GM19035 (cell line): ENCODE measurements around the gene RNU6-1.

Source experiments
- ATAC-seq: cut with Tn5 transposase; IDR thresholded peaks from one replicate; pipeline ENCODE4 v1.9.1; 2021; ENCODE audit not compliant: unreplicated experiment

RNU6-1 gene

DNA sequence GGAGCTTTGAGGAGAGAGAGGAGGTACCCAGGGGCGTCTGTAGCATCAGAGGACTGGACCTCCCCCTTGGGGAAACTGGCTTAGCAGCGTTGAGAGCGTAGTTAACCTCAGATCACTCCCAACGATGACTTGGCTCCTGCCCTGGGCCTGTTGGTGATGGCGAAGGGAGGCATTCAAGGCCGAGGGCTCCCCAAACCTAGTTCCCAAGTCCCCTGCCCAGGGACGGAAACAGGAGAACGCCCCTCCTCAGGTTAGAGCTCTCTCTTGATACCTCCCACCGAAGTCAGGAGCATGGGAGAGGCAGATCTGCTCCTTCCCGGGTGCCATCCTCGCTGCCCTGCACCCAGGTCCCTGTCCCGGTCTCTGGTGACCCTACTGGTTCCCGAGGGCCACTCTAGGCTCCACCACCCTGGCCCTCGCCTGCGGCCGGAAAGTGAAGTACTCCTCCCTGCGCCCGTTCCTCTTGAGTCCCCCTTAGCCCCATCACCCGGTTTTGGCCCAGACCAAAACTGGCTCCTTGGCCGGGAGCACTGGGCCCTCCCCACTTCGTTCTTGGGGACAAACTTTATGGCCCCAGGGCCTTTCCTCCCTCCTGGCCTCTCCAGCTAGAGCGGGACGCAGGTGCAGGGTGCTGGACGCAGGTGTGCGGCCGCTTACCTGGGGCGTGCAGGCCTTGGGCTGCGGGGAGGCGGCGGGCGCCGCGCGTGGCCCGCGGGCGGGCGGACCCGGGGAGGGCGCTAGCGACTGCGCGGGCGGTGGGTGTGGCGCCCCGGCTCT is 17.1 kb downstream of the RNU6-1 start:
- no peak for ATAC-seq

DNA sequence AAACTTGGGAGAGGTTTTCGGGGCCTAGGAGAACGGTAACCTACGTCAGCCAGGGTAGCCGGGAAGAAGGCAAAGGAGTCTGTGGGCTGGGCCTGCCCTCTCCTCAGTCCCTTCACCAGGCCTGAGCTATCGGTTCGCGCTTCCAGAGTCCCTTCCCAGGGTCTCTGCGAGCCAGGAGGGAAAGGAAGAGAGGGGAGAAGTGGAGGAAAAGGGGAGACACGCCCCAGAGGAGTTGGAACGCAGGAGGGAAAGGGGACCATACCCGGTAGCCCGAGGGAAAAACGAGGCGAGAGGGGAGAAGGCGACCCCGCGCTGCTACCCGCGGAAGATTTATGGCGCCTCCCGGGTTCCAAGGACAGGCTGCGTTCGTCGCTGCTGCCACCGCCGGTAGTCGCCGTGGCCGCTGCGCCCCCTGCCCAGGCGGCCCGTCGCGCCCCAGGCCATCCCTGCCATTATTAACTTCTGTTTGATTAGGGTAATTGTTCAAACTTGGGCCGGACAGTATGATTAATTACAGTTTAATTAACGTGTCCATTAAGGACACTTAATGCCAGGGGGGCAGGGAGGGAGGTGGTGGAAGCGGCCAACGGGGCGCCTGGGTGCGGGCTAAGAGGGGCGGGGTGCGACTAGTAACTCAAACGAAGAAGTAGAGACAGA is 17.9 kb downstream of the RNU6-1 start:
- no peak for ATAC-seq

DNA sequence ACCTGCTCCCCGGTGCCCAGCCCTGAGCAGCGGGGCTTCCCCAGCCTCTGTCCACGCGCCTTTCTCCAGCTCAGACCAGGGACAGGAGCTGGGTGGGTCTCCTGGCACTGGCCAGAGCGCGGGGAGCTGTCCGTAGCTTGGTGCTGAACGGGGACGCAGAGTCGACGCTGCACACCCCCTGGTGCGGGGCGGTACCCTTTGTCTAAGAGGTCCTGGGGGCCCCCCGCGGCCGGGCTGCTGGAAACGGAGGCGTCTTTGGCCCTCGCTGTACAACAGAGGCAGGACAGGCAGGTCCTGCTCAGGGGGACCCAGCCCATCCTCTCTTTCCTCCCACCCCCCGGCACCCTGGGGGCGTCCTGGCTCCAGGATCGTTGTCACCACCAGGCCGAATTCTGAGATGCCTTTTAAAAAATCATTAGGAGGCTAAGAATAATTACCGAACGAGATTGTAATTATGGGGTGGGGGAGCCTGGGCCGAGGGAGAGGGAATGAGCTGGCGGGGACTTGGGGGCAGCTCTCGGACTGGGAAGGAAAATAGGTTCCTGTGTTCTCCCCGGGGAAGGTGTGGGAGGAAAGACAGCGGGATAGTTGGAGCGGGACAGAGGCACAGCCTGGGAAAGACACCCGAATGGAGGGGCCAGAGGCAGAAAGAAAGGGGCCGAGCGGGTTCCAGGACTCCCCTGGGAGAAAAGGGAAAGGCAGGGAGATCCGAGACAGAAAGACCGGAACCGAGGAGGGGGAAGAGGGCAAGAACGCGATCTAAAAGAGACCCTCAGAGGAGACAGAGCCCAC is 18.7 kb downstream of the RNU6-1 start:
- ATAC-seq, result no peak

DNA sequence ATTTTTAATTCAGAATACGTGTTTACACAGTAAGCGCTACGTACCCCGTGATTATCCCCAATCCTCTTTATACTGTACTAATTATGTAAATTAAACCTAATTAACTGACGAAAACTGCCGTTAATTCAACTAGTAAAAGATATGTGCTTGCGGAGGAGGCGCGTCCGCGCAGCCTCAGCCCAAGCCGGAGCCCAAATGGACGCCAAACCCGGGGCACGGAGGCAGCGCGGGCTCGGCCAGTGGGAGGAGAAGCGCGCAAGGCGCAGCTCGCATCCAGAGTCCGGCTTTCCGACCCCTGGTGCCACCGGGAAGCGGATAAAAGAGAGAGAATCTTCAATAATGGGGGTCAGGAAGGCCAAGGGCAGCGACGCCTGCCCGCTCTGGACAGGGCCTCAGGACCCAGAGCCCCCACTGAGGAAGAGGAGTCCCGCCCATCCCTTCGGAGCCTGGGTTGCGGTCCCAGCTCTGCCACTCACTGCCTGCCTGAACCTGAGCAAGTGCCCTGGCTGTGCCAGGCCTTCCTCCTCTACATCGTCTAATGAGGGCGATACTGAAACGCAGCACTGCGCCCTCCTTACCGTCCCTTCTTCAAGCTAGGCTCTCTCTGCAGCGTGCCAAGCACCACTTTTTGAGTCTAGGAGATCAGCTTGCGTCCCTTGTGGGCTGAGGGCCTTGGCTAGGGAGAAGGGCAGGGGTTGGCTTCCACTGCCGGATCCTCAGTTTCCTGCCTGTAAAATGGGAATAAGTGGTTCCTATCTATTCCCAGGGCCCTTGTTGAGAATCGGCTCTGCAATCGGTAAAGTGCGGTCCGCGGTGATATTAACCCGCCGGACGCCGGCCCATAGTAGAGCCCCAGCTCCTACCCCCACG is 19.5 kb downstream of the RNU6-1 start:
- no peak for ATAC-seq

DNA sequence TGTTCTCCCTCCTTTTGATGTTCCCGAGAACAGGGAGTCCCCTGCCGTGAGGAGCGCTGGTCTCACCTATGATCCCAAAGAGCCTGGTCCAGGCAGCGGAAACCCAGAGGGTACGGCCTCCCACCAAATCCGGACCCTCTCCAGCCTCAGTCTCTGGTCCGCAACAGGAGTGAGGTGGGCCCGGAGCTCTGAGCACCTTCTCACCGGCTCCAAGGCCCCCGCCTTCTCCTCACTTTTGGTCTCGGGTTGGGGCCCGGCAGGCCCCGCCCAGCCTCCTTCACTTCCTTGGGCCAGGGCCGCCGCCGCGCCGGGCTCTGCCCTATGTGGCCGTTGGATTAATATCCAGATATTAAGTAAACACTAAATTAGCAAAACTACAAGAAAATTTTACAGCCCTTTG is 20.2 kb downstream of the RNU6-1 start:
- no peak for ATAC-seq

DNA sequence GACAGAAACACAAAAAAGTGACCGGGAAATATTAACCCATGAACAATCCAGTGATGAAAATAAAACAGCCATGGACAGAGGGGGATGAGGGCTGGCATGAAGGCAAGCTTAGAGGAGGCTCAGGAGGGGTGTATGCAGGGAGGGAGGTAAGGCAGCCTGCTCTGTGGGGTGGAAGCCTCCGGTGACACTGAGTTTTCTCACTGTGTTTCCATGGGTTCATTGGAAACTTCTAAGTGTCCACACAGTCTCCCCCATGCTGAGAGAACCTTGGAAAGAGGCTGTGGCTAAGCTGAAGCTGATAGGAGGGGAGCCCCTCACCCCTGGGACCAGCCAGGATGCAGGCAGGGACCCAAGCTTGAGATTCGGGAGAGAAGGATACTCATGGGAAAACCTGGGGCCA is 21.4 kb downstream of the RNU6-1 start:
- ATAC-seq, result no peak

DNA sequence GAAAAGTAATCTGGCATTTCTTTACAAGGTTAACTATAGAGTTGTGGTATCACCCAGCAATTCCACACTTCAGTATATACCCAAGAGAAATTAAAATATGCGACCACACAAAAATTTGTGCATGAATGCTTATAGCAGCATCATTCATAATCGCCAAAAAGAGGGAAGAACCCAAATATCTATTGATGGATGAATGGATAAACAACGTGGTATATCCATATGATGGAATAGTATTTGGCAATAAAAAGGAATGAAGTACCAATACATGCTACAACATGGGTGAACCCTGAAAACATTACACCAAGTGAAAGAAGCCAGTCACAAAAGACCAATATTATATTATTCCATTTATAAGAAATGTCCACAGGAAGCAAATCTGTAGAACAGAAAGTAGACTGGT is 23.2 kb downstream of the RNU6-1 start:
- ATAC-seq, result no peak

DNA sequence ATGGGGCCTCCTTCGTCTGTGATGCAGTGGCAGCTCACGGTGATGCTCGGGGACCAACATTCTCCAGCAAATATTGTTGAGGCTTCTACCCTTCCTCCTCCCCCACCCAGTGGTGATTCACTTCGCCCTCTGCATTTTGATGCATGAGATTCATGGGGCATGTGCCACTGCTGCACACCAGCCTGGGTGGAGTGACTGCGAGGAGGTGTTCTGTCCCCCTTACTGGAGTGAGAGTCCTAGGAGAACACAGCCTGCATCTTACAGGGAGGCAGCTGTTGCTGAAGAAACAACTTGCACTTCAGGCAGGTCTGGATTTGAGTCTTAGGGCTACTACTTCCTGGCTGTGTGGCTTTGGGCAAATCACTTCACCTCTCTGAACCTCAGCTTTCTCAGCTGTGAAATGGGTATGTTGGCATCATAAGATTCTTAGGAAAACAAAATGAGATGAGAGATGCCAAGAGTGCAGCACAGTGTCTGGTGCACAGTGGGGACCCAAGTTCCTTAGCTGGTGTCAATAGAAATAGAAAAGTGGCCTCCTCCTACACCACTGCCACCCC is 24.7 kb downstream of the RNU6-1 start:
- no peak for ATAC-seq

DNA sequence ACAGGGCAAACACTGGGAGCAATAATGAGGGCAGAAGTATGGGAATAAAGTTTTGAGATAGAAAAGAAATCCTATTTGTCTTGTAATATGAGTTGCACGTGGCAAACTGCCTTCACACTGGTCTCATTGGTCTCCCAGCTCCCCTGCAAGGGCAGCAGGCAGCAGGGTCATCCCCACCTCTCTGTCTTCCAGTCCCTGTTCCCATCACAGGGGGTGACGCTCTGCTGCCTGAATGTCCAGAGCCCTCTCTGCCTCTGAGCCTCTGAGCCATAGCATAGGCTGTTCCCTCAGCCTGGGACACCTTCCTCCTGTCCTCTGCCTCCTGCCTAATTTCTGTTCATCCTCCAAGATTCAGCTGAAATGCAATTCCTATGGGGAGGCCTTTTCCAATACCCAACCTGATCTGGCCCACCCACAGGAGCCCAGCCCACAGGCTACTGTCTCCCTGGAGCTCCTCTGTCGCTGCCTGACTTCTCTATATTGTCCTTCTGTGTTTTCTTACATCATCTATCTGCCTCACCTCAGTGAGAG is 26.7 kb downstream of the RNU6-1 start:
- no peak for ATAC-seq

DNA sequence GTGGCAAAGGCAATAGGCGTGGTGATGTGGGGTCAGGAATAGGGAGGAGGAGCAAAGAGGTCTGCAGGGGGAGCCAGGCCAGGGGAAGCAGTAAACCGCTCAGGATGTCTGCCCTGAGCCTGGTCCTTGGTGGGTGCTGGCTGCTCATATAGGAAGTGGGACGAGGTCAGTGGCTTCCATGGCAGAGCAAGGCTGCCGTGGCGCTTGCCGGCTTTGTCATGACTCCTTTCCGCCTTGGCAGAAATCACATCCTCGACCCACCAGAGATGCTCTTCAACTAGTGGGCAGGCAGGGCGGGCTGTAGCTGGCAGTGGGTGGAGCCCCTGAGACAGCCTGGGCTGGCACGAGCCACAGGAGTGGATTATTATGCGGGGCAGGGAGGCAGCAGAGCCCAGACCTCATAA is 27.6 kb downstream of the RNU6-1 start:
- no peak for ATAC-seq

DNA sequence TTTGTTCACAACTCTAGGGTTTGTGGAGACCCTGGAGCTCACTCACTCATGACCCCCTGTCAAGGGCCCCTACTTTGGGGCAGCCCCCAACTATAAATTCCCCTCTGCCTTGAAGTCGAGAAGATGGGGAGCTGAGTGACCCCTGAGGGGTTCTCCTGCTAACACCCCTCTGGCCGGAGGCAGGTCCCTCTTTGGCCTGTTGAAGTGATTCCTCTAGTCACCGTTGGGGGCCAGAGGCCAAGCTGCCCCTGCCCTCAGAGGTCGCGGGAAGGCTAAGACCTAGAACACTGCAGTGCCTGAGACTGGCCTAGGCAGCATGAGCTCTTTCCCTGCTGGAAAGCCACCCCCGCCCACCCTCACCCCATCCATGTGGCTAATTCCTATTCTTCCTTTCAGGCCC is 30.0 kb downstream of the RNU6-1 start:
- no peak for ATAC-seq

DNA sequence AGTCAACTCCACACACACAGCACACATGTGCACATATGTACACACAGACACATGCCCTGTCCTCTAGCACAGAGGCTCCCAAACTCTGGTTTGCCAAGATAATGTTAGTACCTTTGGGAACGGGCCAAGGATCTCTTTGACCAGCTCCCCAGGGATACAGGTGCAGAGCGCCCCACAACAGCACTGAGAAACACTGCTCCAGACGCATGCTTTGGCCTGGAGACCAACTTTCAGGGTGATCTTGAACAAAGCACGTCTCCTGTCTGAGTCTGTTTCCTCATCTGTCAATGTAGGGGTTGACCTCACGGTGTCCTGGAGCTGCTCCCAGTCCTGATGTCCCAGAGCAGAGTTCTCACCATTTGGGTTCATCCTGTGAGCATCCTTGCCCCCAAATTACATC is 30.4 kb downstream of the RNU6-1 start:
- ATAC-seq, result no peak

DNA sequence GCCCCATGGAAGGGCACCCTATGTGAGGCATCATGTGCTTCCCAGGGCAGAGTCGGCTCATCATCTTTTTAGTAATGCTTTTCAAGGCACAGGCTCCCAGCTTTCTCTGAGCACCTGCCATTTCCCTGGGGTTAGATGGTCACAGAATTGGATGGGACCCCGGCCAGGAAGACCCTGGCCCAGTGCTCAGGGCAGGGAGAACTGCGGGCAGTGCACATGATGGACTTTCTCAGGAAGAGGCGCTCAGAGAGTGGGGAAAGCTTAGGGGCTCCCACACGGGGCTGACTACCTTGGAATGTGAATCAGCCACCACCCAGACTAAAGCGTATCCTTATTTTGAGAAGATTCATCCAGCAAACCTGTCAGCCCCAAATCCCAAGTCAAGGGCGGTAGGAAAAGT is 31.0 kb downstream of the RNU6-1 start:
- ATAC-seq, result no peak

DNA sequence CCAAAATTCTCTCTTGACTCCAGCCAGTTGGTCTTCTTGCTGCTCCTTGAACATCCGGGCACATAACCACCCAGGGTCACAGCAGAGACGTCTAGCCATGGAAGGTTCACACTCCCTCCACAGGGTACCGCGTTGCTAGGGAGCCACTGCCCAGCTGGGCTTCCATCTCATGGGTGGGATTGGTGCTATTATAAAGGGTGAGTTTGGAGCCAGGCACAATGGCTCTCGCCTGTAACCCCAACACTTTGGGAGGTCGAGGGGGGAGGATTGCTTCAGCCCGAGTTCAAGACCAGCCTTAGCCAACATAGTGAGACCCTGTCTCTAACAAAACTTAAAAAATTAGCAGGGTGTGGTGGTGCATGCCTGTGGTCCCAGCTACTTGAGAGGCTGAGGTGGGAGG is 32.0 kb downstream of the RNU6-1 start:
- no peak for ATAC-seq

DNA sequence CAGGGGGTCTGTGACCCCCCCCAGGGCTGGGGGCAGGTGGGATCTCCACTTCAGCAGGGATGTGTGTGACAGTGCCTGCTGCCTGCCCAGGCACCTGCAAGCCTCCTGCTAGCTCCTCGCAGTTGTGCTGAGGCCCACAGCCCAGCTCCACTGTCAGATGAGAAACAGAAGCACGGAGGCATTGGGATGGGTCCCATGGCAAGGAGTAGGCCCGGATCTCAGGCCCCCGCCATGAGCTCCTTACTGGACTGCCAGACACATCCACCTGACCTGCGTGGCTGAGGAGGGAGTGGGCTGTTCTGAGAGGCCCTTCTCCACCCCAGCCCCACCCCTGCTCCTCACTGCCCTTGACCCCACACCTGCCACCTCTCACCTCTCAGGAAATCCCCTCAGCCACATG is 32.7 kb downstream of the RNU6-1 start:
- ATAC-seq, result no peak

DNA sequence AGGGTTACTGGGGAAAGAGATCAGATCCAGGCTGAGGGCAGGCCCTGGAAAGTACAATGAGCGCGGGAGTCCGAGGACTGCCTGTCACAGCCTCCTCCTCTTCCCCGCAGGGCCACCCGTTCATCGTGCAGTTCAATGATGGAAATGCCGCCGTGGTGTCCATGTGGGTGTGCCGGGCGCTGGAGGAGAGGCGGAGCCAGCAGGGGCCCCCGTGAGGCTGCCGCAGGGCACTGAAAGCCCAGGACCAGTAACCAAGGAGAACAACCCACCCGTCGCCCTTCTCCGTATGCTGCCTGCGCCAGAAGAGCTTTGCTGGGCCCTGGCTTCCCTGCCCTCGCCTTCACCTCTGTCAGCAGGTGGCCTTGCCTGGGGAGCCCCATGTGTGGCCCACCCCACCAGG is 33.3 kb downstream of the RNU6-1 start:
- no peak for ATAC-seq

DNA sequence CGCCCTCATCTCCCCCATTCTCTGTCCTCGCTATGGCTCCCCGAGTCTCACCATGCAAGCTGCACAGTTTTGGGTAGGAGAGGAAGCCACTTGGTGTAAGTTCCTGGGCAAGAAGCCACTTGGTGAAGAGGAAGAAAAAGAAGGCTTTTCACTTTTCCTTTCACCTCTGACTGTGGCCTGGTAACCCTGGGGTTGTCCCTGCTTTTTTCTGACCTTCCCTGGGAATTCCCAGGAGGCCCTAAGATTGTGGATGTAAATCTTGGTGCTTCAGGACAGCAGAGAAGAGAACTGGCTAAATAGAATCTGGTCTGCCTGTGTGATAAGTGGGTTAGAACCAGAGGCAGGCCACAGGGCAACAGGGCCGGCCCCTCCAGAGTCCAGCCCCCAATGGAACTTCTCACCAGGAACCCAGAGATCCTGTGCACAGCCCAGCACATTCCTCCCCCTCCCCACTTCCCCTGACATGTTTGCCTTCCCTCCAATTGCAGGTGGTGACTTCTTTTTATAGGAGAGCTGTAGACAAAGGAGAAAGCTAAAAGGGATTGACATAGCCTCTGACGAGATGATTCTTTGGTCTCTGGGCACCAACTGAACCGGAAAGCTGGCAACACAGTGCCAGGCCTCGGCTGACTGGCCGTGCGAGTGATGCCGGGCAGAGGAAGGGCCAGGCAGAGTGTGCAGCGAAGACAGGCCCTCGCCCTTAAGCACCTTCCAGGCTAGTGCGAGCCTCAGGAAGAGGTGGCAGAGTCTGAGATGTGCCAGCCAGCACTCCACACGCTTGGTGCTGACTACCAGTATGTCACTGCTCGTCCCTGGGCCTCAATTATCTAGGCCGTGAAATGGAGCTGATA is 34.0 kb downstream of the RNU6-1 start:
- ATAC-seq, result no peak

DNA sequence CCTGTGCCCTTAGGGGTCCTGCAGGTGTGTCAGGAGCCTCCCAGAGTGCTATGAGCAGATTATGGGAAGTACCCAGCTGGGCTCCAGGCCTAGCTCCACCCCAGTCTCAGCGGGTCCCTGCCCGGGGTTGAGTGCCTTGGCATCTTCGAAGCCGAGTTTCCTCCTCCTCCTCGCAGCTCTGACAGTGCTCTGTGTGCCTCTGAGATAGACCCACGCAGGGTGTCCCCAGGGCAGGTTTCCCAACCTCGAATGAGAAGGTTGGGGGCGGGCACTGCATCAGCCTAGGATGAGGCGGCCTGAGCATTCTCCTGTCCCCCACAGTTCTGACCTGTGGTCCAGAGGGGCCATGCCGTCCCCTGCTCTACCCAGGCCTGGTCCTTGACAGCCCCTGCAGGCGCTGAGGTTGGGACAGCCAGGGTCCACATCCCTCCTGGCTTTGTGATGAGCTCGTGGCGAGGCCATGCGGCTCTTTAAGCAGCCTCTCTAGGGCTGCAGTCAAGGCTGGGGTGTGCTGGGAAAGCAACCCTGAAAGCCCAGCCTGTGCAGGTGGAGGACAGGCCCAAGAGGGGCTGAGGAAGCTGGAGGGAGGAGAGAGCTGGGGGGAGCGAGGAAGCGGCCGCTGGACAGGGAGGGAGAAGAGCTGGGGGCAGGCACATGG is 34.7 kb downstream of the RNU6-1 start:
- no peak for ATAC-seq
